ENCODE measurements around the gene KRTAP5-1.
A peak's percentile ranks its signal among the peaks of the same experiment; 100 is the strongest.

Gene KRTAP5-1

GRCh38 chr11:1558775-1559110 lies 26.3 kb downstream of the KRTAP5-1 start:
- DNase-seq = no peak

- DNase-seq = no peak
Observed at GRCh38 chr11:1557904-1558774, 26.9 kb downstream of the KRTAP5-1 start.

DNA sequence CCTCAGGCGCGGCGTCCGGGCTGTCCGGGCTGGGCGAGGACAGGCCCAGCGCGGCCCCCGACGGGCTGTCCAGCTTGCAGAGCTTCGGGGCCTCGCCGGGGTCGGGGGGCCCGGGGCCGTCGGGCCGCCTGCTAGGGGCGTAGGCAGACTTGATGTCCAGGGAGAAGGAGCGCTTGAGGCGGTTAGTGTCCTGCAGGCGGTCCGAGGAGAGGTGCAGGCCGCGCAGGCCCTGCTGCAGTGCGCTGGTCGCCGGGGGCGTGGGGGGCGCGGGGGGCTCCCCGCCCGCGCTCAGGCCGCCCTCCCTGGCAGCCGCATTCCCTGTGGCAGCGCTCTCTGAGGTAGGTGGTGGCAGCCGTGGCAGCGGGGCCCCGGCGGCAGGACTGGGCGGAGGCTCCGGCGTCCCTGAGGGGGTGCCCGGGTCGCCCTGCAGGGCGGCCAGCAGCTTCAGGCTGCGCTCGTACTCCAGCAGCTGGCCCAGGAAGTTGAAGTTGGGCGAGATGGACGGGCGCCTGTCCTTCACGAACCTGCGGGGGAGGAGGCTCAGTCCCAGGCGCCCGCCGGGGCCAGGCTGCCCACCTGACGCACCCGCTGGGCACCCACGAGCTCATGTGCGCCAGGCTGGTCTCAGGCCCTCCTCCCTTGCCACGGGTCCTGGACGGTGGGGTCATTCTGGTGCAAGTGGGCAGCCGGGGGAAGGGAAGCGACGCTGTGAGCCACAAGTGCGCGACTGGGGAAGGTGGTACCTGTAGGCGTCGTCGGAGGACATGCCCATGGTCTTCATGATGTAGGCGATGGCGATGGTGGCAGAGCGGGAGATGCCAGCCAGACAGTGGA lies 27.8 kb downstream of the KRTAP5-1 start:
- no peak for DNase-seq

GRCh38 chr11:1556278-1556902 lies 28.7 kb downstream of the KRTAP5-1 start:
- no peak for DNase-seq

GRCh38 chr11:1555713-1556153 lies 29.4 kb downstream of the KRTAP5-1 start:
- no peak for DNase-seq

DNA sequence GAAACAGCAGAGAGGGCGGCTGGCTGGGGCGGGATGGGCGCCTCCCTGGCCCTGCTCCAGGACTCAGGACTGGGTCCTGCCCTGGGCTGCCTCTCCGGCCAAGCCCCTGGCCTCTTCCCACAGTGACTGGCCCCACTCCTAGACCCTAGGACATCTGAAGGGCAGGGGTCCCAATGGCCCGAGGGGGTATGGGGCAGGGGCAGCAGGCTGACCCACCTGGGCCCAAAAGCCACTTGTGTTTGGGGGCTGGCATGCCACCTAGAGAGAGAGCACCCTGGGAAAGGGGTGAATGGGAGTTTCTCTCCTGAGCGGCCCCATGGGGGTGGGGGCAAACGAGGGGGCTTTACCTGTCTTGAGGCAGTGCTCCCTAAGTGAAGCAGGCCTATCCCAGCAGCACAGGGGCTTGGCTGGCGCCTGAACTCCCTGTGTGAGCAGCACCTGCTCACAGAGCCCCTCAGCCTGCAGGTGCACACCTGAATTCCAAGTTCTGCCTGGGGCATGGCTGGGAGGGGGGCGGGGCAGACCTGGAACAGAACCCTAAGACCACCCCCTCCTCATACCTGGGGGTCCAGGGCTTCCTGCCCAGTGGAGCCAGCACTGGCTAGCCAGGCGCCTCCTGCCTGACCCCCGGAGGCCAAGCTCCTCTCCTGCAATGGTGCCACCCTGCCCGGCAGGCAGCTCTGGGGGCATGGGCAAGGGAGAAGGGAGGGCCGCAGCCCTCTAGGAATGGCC lies 29.9 kb downstream of the KRTAP5-1 start:
- no peak for DNase-seq

- no peak for DNase-seq
Observed at GRCh38 chr11:1553808-1554594, 31.1 kb downstream of the KRTAP5-1 start.

DNA sequence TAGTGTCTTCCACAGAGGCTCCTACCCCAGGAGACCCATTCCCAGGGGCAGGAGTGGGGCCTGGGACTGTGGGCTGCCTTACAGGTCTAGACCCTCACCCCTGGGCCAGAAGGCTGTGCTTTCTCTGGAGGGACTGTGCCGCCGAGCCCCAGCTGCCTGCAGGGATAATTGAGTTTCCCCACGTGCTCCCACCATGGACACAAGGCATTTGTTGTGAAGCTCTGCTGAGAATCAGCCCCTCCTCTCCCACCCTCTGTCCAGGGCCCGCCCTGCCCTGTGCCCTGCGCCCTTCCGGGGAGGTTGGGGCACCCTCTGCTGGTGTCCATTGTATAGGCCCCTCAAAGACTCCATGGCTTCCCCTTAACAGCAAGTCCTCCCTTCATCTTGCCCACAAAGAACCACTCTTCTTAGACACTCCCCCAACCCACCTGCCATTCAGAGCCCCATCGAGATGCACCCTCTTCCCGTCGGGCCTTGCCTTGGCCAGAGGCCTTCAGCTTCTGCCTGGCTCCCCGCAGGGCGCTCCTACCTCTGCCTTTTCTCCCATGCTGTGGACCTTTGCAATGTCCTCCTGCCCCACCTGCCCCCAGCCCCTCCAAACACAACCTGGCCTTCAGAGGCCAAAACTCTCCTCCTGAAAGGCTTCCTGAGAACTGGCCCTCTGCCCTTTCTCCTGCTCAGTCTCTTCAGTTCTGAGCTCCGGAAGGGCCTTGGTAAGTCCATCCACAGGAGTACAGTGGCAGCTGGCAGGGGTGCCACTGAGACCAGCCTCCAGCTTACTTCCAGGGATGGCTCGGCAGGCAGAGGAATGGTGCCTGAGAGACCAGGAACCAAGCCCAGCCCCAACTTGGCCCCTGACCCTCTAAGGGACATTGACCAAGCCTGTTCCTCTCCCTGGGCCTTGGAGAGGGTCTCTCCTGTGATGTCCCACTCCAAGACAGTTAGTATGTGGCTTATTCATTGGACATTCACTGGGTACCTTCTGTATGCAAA lies 35.4 kb downstream of the KRTAP5-1 start:
- DNase-seq = no peak

DNA sequence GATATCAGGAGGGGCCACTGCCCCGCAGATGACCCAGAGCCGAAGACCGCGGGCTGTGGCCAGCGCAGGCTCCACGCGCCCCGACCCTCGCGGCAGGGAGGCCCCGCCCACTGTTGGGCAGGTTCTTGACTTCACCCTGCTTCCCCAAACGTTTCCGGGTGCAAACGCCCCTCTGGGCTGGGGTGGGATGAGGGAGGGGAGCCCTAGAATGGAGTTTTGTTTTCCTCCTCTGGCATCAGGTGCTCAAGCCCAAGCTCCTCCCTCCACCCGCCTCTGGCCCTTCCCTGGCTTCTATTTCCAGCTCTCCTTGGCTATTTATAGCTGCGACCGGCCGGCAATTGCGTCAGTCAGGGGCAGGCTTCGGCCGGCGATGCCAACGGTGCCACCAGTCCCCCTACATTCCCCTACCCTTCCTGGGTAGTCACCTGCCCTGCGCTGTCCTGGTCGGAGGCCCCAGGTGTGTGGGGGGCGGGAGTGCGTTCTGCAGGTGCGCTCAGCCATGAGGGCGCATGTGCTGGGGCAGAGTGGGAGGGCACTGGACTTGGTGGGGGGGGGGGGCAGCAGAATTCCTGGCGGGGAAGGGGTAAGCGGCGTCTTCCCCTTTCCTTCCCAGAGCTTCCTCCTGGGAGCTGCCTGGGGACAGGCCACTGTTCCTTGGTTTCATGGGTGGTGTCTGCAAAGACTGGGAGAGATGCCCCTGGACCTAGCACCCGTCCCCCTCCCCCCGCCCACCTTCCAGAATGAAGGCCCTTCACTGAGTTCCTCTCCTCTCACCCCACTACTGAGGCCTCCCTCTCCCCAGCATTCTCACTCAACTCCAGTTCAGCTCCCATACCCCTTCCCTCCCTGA lies 36.6 kb downstream of the KRTAP5-1 start:
- DNase-seq = no peak

DNA sequence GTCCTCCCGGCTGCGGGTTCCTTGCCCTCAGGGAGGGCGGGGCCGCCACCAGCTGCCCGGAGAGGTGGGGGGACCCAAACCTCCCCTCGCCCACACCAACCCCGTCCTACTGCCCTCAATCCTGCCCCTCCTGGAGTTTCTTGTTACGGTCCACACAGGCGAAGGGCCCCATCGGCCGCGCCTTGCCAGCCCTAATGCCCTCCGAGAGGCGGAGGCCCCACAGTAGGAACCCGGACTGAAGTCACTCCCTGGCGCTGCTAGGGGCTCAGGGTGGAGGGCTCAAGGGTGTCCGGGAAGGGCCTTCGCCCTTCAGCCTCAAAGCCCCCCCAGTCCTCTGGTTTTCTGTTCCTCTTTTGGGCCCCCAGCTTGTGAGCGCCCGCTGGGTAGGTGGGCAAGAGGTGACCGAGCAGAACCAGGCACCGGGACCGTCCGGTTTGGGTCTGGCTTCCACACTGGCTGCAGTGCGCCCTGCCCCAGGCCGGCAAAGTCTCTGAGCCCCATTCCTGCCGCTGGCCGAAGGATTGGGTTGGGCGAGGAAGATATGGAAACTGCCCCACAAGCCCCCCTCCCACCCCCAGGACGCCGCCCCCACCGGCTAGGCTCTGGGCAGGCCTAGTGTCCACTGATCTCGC lies 37.5 kb downstream of the KRTAP5-1 start:
- no peak for DNase-seq

GRCh38 chr11:1546536-1547466 lies 38.3 kb downstream of the KRTAP5-1 start:
- DNase-seq = peak; percentile 34

DNA sequence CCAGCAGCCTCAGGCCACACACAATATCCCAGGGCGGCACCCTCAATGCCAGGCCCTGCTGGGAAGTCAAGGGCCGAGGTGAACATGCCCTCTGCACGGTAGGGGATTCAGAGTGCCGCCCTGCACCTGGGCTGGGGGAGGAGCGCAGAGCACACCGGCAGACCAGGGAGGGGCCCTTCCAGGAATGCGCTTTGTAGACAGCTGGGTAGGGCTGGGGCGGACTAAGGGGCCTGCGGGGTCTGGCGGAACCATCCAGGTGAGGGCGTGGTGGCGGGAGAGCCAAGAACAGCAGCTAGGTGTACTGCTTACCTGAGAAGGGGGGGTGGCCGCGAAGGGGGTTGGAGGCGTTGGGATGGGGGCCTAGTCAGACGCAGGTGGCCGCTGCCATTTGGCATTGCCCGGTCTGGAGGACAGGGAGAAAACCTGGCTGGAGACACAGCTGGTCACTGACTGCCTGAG lies 39.0 kb downstream of the KRTAP5-1 start:
- no peak for DNase-seq

DNA sequence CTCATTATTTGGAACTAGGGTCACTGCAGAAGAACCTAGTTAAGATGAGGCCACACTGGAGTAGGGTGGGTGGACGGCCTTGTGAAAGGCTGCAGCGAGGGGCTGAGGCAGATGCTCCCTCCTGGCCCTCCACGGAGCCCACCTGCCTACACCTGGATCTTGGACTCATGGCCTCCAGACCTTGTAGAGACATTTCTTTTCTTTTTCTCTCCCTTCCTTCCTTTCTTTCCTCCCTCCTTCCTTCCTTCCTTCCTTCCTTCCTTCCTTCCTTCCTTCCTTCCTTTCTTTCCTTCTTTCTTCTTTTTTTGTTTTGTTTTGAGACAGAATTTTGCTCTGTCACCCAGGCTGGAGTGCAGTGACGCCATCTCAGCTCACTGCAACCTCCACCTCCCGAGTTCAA lies 39.7 kb downstream of the KRTAP5-1 start:
- DNase-seq = no peak

- DNase-seq = no peak
Observed at GRCh38 chr11:1544536-1544935, 40.5 kb downstream of the KRTAP5-1 start.

DNA sequence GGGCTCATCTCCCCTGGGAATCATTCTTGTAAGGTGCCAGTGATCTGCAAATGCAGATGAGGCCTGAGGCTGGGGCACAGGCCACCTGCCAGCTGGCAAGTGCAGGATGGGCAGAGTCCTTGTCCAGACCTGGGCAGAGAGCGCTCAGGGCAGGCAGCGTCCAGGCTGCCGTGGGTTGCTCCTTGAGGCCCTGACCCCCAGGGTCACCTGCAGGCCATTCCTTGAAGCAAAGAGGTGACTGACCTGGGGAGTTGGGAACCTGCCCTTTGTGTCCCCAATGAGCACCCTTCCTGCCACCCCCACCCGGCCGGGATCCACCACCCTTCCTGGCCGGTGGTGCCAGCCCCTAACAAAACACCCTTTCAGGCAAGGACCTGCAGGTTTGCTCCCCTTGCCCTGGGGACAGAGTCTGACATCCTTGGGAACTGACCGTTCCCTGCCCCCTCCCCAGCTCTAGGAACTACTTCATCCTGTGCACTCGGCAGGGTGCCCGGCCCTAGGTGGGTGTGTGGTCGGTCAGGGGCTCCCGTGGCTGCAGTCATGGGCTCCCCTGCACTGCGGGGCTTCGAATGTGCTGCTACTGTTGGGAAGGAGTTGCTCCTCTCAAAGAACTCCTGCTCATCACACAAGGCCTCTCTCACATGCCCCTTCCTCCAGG lies 41.3 kb downstream of the KRTAP5-1 start:
- no peak for DNase-seq

GRCh38 chr11:1542267-1542666 lies 42.8 kb downstream of the KRTAP5-1 start:
- no peak for DNase-seq

- DNase-seq = no peak
Observed at GRCh38 chr11:1541474-1542204, 43.4 kb downstream of the KRTAP5-1 start.
